GM18519 (cell line): ENCODE results near the gene LRRC72.

ENCODE experiments used
- ATAC-seq: cut with Tn5 transposase; IDR thresholded peaks from one replicate; pipeline ENCODE4 v1.9.1; 2021; ENCODE audit warnings: mild to moderate bottlenecking, moderate library complexity; ENCODE audit not compliant: unreplicated experiment, low FRiP score

LRRC72 gene

GRCh38 chr7:16615228-16615627 lies 88.6 kb downstream of the LRRC72 start:
- ATAC-seq: no peak

- ATAC-seq: no peak
These were observed 89.5 kb downstream of the LRRC72 start for GRCh38 chr7:16616122-16616521.

- ATAC-seq: no peak
These were observed 89.9 kb downstream of the LRRC72 start for GRCh38 chr7:16616542-16616941.

GRCh38 chr7:16619979-16620408 lies 93.4 kb downstream of the LRRC72 start:
- peak; percentile 97 for ATAC-seq

GRCh38 chr7:16626388-16626787 lies 99.8 kb downstream of the LRRC72 start:
- no peak for ATAC-seq

- no peak for ATAC-seq
These were observed 100.6 kb downstream of the LRRC72 start for GRCh38 chr7:16627236-16627635.

- no peak for ATAC-seq
These were observed 104.0 kb downstream of the LRRC72 start for GRCh38 chr7:16630654-16631053.
